ENCODE data around the gene MCM5.

- TF ChIP-seq YY1 (IDR thresholded peaks at IDR 0.05; ENCODE audit: low read depth) (no peak), TAF1 (IDR thresholded peaks at IDR 0.05; ENCODE audit: low read depth) (no peak), FOXM1 (IDR thresholded peaks at IDR 0.05; ENCODE audit: borderline replicate concordance, low read depth) (no peak), RAD21 (IDR thresholded peaks at IDR 0.05; ENCODE audit: low read depth) (no peak), MAX (IDR thresholded peaks at IDR 0.05) (no peak), EP300 (IDR thresholded peaks at IDR 0.05; ENCODE audit: borderline replicate concordance) (no peak)
These were observed 39.4 kb downstream of the MCM5 start for GRCh38 chr22:35439365-35439717.

All from Ishikawa (cell line).